Effector CD4-positive, alpha-beta T cell (primary cell): ENCODE results near the gene MDH1.

Experiments
- DNase-seq: peaks from one replicate; pipeline ENCODE4 v3.0.0-alpha.2; 2020

Gene MDH1

DNA sequence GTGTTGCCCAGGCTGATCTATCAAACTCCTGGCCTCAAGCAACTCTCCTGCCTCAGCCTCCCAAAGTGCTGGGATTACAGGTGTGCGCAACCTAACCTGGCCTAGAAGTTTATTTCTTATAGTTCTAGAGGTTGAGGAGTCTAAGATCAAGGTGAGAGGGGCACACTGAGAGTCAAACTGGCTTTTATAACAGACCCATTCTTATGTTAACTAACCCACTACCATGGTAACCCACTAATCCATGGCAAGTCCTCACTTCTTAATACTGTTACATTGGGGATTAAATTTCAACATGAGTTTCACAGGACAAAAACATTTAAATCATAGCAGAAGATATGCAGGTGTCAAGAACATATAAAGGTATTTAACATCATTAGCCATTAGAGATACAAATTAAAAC, 50.6 kb downstream of the MDH1 start:
- no peak for DNase-seq

- no peak for DNase-seq
These were observed 54.2 kb downstream of the MDH1 start for GRCh38 chr2:63642946-63643345.

GRCh38 chr2:63643486-63643885, 54.7 kb downstream of the MDH1 start:
- DNase-seq, result no peak

DNA sequence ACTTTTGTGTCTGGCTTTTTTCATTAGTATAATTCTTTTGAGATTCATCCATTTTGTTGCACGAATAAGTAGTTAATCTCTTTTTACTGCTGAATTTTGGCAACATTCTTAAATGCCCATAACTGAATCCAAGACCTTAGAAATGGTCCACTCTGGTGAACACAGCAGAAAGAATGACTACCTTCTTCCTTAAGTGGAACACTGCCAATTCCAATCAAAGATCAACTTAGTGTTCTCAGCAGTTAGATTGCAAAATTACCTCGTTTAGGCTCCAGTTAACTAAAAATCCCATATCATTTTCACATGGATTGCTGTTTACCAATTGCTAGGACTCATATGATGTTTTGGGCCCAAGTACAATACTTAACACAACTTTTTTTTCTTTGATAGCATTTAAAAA, 59.9 kb downstream of the MDH1 start:
- DNase-seq, result no peak

DNA sequence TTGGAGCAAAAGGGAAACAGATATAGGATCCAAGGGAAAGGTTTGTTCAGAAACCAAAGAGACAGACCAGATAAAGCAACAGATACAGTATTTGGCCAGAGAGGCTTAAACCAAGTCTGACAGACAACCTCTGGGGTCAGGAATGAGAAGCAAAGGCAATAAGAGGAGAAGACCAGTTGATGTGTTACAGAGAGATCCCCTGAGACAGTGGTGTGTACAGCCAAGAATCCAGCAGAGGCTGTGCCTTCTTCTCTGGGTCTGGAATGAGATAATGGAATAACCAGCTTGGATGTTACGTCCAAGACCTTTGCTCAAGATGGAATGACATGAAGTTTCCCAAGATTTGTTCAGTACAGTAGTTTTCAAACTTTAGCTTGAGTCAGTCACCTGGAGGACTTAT, 61.1 kb downstream of the MDH1 start:
- no peak for DNase-seq

GRCh38 chr2:63650756-63651155, 62.0 kb downstream of the MDH1 start:
- no peak for DNase-seq

GRCh38 chr2:63651356-63651755, 62.6 kb downstream of the MDH1 start:
- no peak for DNase-seq

GRCh38 chr2:63651861-63652651, 63.3 kb downstream of the MDH1 start:
- no peak for DNase-seq

DNA sequence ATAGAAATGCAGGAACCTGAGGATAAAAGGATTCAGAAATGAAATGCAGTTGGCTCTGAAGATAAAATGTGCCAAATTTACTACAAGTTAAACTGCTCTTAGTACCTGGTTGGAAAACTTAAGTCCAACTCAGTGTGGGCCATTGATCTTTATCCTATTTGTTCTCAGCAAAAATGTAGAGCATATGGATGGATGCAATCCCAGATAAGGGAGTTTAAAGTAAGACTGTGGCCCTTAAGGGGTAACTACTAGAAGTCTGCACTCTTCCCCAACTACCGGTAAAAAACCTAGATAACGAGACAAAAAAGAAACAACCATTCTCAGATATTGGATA, 63.9 kb downstream of the MDH1 start:
- no peak for DNase-seq

DNA sequence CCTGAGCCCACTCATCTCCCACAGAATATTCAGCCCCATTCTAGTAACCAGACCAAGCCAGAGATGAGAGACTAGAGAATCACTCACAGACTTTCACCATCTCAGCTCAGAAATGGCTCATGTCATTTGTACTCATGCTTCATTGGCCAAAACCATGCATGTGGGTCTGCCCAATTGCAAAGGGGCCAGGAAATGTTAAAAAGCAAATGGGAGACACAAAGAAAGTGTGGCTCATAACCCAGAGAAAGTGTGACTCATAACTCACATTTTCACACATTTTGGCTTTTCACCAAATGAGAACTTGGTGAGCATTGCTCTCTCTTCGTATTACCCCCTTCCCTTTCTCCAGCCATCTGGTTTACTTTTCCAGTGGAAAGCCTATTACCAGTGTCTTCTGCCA, 66.2 kb downstream of the MDH1 start:
- DNase-seq, result no peak
